Ramos (cell line): ENCODE data around the gene MOV10L1.

Source experiments
- in situ Hi-C: fragments of 300-500 bp; cut with MboI; formaldehyde crosslinking; loops from one replicate; pipeline ENCODE4 v1.14.3; 2022; ENCODE audit warnings: low sequenced_read_pairs; ENCODE audit not compliant: unreplicated experiment

Gene MOV10L1

DNA sequence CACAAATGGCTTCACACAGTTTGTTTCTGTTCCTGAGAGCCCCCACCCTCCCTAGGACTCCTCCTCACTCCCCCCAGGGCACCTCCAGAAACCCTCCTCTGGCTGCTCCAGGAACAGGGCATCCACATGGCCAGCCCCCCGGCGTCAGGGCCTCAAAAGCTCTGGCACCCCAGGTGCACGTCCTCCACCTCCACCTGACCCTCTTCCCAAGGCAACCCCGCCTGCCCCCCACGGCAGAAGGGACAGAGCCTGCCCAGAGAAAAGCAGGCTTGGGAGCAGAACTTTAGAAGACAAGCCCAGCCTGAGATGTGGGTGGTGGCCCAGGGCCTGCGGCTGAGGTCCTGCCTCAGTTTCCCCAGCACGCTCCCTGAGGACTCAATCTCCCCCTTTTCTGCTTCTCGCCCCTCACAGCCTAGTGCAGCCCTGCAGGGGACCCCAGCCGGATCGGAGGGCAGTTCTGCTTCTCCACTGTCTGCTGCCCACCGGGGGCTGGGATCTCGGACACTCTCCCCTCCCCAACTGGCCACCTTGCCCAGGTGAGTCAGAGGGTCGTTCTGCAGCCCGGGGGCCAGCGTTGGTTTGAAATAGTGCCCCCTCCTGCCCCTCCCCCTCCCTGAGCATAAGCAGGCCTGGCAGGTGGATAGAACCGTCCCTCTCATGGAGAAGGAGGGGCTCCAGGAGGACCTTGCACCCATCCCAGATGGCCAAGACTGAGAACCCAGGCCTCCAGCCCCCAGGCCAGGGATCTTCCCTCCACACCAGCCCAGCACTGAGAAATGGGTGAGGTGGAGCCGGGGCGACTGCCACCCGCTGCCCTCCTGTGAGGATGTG is 93.5 kb downstream of the MOV10L1 start:
- in situ Hi-C loops, result no loop called here

DNA sequence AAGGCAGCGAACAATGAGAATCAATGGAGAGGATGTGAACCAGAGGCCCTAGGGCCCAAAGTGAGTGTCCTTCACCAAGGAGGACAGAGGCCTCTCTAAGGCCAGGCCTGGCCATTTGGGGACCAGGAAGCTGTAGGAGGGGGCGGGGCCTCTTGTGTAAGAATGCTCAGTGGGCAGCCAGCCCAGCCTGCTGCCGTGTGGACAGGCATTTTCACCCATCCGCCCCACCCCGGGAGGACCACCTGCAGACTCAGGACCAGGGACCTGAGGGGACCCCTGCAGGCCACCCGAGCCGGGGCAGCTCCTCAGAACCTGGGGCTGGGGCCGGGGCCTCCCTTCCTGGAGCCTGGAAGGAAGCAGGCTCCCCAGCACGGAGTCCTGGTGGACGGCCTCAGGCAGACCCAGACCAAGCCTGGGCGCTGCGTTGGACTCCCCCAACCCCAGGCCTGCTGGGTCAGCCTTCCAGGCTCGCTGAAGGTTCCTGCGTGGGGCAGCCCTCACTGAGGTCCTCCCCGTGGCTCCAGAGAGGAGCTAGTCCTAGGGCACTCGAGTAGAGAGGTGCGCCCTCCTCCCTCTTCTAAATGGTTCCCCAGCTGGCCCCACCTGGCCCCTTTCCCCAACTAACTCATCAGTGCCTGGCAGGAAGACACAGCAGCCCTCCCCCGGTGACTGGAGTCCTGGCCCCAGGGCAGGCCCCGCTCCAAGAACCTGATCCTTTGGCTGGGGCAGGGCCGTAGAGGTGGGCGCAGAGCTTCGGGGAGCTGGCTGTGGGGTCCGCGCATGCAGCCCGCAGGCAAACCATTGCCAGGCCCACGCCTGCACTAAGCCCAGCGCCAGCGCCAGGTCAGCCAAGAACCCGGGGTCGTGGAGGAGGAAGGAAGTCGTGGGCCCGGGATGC is 94.4 kb downstream of the MOV10L1 start:
- in situ Hi-C loops, result no loop called here

DNA sequence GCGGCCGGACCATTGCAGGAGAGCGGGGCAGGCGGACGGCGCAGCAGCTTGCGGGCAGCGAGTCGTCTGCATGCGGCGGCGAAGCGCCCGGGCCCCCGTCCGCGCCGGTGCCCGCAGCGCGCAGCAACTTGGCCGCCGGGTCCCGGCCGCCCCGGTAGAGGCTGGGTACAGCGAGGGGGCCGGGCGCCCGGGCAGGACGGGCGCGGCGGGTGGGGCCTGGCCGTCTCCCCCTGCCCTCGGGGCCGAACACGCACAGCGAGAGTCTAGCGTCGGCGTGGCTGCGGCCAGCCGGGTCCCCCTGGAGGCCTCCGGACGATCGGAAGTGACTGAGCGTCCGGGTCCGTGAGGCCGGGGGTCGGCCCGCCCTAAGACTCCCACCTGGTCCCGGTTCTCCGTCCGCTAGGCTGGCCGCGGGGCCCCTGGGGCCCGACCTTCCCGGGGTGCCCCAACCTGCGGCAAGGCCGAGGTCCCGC is 95.1 kb downstream of the MOV10L1 start:
- in situ Hi-C loops, result no loop called here

DNA sequence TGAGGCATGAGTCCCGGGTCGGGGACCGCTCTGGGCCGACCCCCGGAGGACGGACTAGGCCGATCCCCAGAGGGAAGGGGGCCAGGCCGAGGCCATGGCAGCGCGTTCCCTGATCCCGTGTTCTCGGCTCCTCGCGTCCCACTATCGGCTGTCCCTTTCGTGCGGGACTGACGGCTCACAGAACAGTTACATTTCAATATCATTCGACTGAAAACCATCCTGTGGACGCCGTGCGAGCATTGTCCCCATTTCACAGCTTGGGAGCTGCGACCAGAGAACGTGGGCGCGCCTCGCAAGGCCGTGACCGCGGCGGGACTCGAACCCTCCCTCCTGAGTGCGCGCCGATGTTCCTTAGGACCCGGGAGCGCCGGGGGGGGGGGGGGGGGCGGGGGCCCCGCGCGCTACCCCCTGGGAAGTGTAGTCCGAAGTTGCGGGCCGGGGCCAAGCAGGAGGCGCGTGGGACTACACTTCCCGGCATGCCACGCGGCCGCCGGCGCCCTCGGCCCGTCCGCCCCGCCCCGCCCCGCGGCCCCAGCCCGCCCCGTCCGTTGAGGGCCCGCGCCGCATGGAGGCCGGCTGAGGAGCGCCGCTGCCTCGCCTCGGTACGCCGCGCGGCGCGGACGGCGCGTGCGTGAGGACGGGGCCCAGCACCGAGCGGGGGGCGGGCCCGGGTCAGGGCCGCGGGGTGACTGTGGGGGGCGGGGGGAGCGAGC is 95.7 kb downstream of the MOV10L1 start, which contains the start of gene TRABD:
TSS of gene TRABD (plus strand) at position 539 of the 713 bp plus-strand sequence. CDS start 7,148 bp downstream, outside the sequence.
- in situ Hi-C loops, result no loop called here

DNA sequence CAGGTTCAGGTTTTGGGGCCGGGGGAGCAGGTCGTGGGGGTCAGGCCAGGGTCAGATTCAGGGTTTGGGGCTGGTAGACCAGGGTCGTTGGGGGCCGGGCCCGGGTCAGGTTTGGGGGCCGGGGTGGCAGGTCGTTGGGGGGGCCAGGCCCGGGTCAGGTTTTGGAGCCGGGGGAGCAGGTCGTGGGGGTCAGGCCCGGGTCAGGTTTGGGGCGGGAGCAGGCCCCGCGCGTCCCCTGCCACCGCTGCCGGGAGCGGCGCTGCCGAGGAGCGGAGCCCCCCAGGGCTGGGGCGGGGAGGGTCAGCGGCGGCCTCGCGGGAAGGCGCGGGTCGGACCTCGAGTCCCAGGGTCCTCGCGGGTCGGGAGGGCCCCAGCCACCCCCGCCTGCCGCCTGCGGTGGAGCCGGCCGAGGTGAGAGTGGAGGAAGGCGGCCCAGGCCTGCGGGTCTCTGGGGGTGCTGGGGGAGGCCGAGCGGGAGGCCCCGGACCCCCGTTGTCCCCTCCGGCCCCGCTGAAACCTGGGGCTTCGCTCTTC is 96.4 kb downstream of the MOV10L1 start:
- in situ Hi-C loops, result no loop called here

DNA sequence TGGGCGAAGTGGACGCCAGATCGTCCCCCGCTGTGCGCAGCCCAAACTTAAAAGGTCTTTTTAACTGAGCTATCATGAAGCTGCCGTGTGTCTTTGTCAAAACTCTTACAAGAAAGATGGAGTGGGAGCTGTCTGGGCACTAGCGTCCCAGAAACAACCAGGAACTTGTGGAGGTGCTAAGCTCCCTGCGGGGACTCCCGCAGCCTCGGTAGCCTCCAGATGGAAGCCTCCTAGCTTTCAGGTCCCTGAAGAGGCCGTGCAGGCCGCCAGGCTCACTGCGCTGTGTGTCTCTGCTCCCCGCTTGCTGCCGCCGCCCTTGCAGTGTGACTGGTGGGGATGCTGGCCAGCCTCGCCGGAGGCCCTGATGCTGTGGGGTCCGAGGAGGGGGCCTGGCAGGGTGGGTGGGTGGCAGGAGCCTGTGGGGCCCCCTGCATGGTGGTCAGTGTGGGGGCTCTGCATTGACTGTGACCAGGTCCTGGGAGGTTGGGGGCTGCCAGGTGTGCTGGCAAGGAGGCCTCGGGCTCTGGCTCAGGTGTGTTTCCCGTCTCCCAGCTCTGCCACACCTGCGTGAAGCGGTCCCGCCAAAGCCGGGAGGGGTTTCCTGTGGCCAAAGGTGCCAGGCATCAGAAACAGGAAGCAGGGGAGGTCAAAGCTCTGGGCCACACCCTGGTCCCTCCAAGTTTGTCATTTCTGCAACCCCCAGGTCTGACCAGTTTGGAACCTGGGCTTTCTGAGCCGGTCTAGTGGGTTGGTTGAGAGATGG is 97.1 kb downstream of the MOV10L1 start:
- in situ Hi-C loops, result no loop called here

DNA sequence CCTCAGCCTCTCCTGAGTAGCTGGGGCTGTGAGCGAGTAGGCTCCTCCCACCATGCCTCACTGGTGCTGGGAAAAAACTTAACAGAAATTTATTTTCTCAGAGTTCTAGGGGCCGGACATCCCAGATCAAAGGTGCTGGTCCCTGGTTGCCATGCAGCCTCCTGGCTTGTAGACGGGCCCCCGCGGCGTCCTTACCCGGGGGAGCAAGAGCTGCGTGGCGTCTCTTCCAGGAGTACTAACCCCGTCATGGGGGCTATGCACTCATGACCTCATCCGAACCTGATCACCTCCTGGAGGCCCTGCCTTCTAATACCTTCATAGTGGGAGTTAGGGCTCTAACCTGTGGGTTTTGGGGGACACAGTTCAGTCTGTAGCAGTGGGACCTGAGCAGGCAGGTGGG is 98.5 kb downstream of the MOV10L1 start:
- in situ Hi-C loops, result no loop called here

DNA sequence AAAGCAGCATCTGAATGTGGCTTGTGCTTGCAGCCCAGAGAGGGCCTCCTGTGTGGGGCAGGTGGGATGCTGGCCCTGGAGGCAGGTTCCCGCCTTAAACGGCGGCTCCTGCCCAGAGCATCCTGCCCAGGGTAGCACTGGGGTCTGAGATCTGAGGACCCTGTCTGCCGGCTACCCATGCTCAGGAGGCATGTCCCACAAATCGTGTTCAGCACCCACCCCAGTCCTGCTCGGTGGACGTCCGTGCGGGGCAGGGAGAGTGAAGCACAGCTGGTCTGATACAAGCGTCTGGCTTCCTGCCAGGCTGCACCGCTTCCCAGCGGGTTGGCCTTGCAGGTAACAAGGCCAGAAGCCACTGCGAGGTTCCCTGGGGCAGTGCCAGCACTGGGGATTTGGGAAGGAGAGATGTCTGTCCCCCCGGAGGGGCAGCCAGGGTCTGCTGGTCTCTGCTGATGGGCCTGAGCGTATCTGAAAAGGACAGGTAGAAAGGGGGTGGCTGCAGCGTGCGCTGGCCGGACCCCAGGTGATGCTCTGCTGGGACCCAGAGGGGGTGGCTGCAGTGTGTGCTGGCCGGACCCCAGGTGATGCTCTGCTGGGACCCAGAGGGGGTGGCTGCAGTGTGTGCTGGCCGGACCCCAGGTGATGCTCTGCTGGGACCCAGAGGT is 99.5 kb downstream of the MOV10L1 start:
- in situ Hi-C loops, result no loop called here

DNA sequence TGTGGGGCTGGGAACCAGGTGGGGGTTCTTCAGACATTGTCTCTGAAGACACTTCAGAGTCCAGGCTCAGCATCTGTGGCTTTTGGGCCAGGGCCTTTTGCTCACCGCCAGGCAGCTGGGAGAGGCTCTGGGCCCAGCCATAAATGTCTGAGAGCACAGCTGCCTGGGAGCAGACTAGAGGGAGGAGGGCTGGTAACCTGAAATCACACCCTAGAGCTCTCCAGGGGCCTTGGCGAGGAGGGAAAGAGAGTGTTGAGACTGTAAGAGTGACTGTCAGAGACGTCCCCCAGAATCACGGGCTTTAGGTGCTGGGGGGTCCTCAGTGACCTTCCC is 100.0 kb downstream of the MOV10L1 start:
- in situ Hi-C loops, result no loop called here

DNA sequence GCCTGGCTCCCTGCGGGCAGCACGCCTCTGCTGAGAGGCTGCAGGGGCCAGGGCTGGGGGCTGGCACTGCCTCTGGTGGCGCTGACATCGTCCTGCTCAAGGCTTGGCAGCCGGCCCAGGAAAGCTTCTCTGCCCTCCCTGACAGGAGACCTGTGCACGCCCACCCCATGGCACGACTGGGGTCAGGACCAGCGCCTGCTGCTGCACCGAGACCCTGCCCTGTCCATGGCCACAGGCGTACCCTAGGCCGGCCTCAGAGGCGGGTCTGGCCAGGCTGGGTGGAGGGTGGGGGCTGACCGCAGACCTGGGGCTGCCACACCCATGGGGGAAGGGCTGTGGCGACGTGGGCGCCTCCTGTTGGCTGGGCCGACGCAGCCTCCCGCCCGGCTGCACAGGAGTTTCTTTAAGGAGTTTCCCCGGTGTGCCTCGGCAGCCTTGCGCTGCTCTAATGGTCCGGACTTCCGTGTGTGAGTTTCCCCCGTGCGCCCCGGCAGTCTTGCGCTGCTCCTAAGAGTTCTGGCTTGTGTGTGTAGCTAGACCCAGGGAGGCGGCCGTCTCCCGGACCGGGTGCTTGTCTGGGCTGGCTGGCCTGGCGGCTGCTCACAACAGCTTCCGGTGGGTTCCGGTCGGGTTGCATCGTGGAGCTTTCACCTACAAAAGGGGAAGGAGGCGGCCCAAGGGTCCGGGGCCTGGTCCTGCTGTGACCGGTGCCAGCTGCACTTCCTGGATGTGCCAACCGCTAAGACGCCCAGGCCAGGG is 100.6 kb downstream of the MOV10L1 start:
- in situ Hi-C loops, result no loop called here

DNA sequence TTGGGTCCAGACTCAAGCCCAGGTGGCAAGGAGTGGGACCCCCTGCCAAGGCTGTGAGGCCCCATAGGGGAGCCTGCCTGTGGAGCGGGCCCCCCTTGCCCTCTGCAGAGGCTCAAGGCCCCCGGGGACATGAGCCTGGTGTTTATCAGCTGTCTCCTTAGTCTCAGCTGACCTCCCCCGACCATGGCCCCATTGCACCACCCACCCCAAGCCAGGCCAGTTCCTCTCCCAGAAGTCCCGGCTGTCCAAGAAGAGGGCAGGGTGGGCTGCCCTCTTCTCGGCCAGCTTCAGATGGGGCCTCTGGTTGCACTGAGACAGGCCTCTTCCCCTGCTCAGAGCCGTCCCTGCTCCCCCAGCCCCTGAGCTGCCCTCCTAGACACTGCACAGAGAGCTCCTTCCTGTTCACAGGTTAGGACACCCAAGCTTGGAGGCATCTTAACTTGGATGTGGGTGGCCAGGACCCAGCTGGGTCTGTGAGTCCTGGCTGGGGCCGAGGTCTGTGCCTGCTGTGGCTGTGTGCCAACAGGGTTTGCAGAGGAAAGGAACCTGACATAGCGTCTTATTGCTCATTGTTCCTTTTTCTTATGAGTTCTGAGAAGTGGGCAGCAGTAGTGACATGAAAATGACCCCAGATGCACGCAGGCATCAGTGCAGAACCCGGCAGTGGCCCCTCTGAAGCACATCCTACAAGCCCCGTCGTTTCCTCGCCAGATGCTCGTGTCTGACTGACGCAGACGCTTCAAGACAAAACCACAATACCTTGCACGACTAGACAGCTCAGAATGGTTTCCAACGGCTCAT is 101.3 kb downstream of the MOV10L1 start:
- in situ Hi-C loops, result no loop called here

DNA sequence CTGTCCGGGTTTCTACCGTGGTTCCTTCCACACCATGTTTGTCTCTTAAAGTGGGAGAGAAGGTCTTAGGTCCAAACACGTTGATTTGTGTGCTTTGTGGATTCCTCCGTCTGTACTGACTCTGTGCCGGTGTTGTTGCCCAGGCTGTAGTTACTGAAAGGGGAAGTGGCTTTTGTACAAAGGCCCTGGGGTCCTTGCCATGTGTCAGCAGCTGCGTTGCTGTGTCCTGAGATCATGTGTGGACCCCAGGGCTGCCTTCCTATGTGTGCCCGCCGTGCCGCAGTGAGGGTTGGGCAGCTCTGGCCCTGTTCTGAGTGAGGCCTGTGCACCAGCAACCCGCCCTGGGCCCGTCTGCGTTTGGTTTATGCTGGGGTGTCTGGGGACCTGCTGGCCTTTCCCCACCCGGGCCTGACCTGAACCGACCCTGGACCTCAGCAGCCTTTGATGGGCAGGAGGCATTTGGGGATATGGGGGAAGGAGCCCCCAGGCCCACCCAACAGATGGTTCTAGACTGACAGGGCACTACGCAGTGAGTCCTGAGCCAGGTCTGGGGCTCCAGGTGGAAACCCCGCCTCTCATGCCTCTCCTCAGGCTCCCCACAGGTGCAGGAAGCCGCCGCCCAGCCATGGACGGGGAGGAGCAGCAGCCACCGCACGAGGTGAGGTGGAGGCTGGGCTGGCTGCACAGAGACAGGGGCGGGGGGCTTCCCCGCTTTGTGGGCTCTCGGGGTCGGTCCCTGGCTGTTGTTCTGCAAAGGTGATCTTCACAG is 102.8 kb downstream of the MOV10L1 start:
- in situ Hi-C loops, result no loop called here

DNA sequence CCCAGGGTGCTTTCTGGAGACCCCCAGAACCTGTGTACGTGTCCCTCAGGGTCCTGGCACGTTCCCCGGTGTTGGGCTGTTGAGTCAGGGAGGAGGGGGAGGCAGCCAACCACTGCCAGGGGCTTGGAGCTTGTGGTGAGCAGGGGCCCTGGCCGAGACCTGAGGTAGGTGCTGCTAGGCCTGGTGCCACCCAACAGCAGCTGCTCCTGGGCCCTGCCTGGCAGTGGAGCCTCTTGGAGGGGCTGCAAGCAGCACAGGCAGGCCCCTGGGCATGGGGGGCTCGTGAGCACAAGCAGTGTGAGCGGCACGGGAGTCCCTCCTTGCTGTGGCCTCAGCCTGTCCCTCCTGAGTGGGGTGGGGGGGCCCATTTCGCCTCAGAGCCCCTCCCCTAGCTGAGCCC is 103.8 kb downstream of the MOV10L1 start:
- in situ Hi-C loops, result no loop called here

DNA sequence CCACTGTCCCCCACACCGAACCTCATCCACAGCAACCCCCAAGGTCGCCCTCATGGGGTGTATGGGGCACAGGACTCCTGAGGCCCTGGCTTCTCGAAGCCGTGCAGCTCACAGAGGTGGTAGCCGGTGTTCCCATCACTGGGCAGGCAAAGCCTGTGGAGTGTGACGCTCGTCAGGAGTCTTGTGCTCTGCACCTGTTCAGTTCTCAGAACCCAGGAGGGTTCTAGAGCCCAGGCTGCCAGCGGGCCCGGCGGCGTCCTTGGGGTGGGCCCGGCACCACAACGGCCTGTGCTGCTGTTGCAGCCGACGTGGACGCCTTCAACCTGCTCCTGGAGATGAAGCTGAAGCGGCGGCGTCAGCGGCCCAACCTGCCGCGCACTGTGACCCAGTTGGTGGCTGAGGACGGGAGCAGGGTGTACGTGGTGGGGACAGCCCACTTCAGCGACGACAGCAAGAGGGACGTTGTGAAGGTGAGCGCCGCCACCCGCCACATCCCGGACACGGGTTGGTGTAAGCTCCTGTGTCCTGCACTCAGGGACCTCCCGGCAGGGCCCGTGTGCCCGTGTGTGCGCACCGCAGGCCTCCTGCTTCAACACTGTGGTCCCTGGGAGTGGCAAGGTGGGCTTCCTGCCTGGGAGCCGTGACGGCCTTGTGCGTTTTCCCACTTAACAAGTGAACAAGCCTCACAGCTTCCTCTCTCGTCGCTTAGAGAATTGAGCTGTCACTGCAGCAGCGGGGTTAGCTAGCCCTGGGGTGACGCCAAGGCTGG is 104.4 kb downstream of the MOV10L1 start:
- in situ Hi-C loops, result no loop called here

DNA sequence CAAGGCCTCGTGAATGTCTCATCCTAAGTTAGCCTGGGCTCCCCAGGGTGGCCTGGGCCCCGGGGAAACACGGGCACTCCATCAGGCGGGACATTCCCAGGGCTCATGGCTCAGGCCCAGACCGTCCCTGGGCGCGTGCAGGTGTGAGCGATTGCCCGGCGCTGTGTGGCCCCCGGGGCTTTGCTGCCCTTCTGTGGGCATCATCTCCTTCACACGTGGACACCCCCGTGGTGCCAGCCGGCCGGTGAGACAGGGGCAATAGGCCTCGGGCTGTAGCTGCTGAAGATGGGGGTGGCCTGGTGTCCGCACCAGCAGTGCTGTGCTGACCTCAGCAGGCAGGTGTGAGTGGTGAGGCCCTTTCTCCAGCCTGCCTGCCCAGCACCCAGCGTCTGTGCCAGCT is 106.5 kb downstream of the MOV10L1 start:
- in situ Hi-C loops, result no loop called here
